Osteoblast (primary cell): ENCODE data around the gene RAI14. TPM values are rescaled to one million over a fixed set of nuclear protein-coding genes. Genes with fewer than 3 reads are reported as not detected.

Source experiments
- DNase-seq: peaks from one replicate; pipeline ENCODE4 v3.0.0; 2011; ENCODE audit warnings: low spot score, mixed read lengths; ENCODE audit not compliant: insufficient read length; ENCODE audit errors: missing footprints
- H2AFZ ChIP-seq: 2 replicates; pipeline ENCODE4 v1.6.0; 2011; ENCODE audit warnings: mild to moderate bottlenecking, low read length
- H3K27ac ChIP-seq: 2 replicates; pipeline ENCODE4 v1.5.1; 2011; ENCODE audit warnings: mild to moderate bottlenecking, low read depth, low read length, moderate library complexity
- H3K27me3 ChIP-seq: 2 replicates; pipeline ENCODE4 v1.6.0; 2012; ENCODE audit warnings: mild to moderate bottlenecking, control low read depth, inconsistent platforms, low read length, moderate library complexity; ENCODE audit not compliant: insufficient read depth
- H3K36me3 ChIP-seq: 2 replicates; pipeline ENCODE4 v1.5.1; 2011; ENCODE audit warnings: mild to moderate bottlenecking, low read length, control low read depth, moderate library complexity; ENCODE audit not compliant: insufficient read depth
- H3K4me1 ChIP-seq: 2 replicates; pipeline ENCODE4 v1.5.1; 2011; ENCODE audit warnings: mild to moderate bottlenecking, low read length, control low read depth, moderate library complexity; ENCODE audit not compliant: insufficient read depth
- H3K4me2 ChIP-seq: 2 replicates; pipeline ENCODE4 v1.6.0; 2011; ENCODE audit warnings: mild to moderate bottlenecking, low read length; ENCODE audit not compliant: insufficient read depth
- H3K4me3 ChIP-seq: fragments of 200-600 bp; sonication (generic); 3 replicates; pipeline ENCODE4 v1.5.1; 2012; ENCODE audit warnings: mild to moderate bottlenecking, low read length, inconsistent platforms; ENCODE audit not compliant: insufficient read depth
- H3K79me2 ChIP-seq: 2 replicates; pipeline ENCODE4 v1.6.0; 2012; ENCODE audit warnings: mild to moderate bottlenecking, low read length, control low read depth, inconsistent platforms; ENCODE audit not compliant: insufficient read depth
- H3K9me3 ChIP-seq: 2 replicates; pipeline ENCODE4 v1.5.1; 2011; ENCODE audit warnings: low read depth, low read length, control low read depth
- H4K20me1 ChIP-seq: 2 replicates; pipeline ENCODE4 v1.6.0; 2012; ENCODE audit warnings: mild to moderate bottlenecking, low read length, control low read depth; ENCODE audit not compliant: insufficient read depth
- total RNA-seq: library from RNA; depleted of rRNA; stranded (reverse); fragments of >200 nt; gene quantifications from 2 replicates; pipeline ENCODE4 v1.2.3, GENCODE V29; 2012
- TF ChIP-seq, protein P1 (sequence below): IDR thresholded peaks from 2 replicates; pipeline ENCODE4 v1.5.1; 2011; ENCODE audit warnings: mild to moderate bottlenecking, low read depth, low read length, moderate library complexity; ENCODE audit errors: extremely low read depth

Gene RAI14
- total RNA-seq, 1 donor, result 149 TPM

DNA sequence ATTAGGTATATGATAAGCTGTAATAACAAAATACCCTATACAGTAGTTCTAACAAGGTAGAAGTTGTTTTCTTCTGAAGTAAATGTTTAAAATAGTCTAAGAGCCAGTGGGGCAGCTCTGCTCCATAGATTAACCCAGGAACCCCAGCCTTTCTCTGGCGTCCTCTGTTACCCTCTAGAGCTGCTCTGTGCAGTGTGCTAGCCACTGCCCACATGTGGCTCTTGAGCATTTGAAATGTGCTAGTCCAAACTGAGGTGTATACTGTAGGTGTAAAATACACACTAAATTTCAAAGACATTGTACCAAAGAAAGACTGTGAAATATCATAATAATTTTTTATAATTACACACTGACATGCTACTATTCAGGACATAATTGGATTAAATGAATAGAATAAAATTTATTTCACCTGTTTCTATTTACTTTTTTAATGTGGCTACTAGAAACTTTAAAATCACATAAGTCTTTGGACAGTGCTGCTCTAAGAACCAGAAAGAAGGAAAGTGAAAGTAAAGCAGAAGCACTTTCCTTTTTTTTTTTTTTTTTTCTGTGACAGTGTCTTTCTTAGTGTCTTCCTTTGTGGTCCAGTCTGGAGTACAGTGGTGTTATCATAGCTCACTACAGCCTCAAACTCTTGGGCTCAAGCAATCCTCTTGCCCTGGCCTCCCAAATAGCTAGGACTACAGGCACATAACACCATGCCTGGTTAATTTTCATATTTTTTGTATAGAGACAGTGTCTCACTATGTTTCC lies 39.3 kb downstream of the RAI14 start:
- peak overlapping the region; percentile 54 for H3K4me2 ChIP-seq
- H3K27ac ChIP-seq, result peak overlapping the region; percentile 68
- H3K36me3 ChIP-seq, result peaks cover 49% of the 10 kb centered on the region
- peaks cover 92% of the 10 kb centered on the region for H3K79me2 ChIP-seq
- DNase-seq, result no peak
- no peaks in the 10 kb centered on the region for H3K9me3 ChIP-seq
- no peaks in the 10 kb centered on the region for H3K27me3 ChIP-seq
- H2AFZ ChIP-seq, result no peak overlapping the region
- H3K4me1 ChIP-seq, result peaks cover 40% of the 10 kb centered on the region
- H4K20me1 ChIP-seq, result peaks cover 6% of the 10 kb centered on the region
- no peak overlapping the region for H3K4me3 ChIP-seq
- TF ChIP-seq, protein P1, sequence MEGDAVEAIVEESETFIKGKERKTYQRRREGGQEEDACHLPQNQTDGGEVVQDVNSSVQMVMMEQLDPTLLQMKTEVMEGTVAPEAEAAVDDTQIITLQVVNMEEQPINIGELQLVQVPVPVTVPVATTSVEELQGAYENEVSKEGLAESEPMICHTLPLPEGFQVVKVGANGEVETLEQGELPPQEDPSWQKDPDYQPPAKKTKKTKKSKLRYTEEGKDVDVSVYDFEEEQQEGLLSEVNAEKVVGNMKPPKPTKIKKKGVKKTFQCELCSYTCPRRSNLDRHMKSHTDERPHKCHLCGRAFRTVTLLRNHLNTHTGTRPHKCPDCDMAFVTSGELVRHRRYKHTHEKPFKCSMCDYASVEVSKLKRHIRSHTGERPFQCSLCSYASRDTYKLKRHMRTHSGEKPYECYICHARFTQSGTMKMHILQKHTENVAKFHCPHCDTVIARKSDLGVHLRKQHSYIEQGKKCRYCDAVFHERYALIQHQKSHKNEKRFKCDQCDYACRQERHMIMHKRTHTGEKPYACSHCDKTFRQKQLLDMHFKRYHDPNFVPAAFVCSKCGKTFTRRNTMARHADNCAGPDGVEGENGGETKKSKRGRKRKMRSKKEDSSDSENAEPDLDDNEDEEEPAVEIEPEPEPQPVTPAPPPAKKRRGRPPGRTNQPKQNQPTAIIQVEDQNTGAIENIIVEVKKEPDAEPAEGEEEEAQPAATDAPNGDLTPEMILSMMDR, result no peak

DNA sequence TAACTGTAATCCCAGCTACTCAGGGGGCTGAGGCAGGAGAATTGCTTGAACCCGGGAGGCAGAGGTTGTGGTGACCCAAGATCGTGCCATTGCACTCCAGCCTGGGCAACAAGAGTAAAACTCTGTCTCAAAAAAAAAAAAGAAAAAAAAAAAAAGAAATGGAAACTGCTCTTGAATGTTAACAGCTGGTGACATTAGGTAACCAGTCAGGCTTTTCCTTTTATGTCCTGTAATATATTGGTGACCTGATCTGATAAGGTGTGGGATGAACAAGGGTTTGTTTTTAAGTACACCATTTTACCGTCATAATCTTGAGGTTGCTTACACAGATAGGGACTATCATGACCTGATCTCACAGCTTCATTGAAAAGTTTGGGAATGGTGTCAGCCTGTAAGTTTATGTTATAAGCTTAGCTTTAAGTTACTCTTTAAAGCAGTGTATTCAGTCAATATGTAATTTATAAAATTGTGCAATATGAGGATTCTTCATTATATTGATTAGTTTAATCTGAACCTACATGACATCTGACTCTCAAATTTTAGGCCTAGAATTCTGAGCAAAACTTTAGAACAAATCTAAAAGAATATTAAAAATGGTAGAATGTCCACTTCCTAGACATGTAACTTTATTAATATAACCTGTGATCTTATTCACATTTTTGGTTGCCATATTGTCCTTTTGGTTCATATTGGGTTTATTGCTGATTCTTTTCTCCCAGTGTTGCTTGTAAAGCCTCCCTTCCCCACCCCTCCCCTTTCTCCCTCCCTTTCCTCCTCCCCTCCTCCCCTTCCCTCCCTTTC lies 41.4 kb downstream of the RAI14 start:
- peaks cover 28% of the 10 kb centered on the region for H3K4me1 ChIP-seq
- TF ChIP-seq, protein P1, result no peak
- H3K79me2 ChIP-seq, result peaks cover 94% of the 10 kb centered on the region
- H2AFZ ChIP-seq, result no peak overlapping the region
- H3K27ac ChIP-seq, result no peak overlapping the region
- no peak for DNase-seq
- no peaks in the 10 kb centered on the region for H3K27me3 ChIP-seq
- H4K20me1 ChIP-seq, result peaks cover 5% of the 10 kb centered on the region
- H3K4me2 ChIP-seq, result no peak overlapping the region
- peaks cover 50% of the 10 kb centered on the region for H3K36me3 ChIP-seq
- H3K4me3 ChIP-seq, result no peak overlapping the region
- no peaks in the 10 kb centered on the region for H3K9me3 ChIP-seq

- Histone ChIP-seq H3K4me3 (no peak overlapping the region), H3K9me3 (no peaks in the 10 kb centered on the region), H2AFZ (no peak overlapping the region), H3K4me1 (peaks cover 28% of the 10 kb centered on the region), H3K27ac (no peak overlapping the region), H3K4me2 (no peak overlapping the region), H3K36me3 (peaks cover 45% of the 10 kb centered on the region), H3K27me3 (no peaks in the 10 kb centered on the region), H3K79me2 (peaks cover 92% of the 10 kb centered on the region), H4K20me1 (peaks cover 5% of the 10 kb centered on the region)
- DNase-seq, result no peak
- TF ChIP-seq, protein P1, result no peak
These were observed 41.9 kb downstream of the RAI14 start for GRCh38 chr5:34698109-34698419.

GRCh38 chr5:34698754-34699153 lies 42.6 kb downstream of the RAI14 start:
- no peak overlapping the region for H3K4me2 ChIP-seq
- H3K27me3 ChIP-seq, result no peaks in the 10 kb centered on the region
- no peak overlapping the region for H3K4me3 ChIP-seq
- H3K79me2 ChIP-seq, result peaks cover 92% of the 10 kb centered on the region
- no peak overlapping the region for H2AFZ ChIP-seq
- TF ChIP-seq, protein P1, result no peak
- H4K20me1 ChIP-seq, result peaks cover 5% of the 10 kb centered on the region
- H3K27ac ChIP-seq, result no peak overlapping the region
- peaks cover 38% of the 10 kb centered on the region for H3K36me3 ChIP-seq
- H3K4me1 ChIP-seq, result peaks cover 22% of the 10 kb centered on the region
- no peak for DNase-seq
- H3K9me3 ChIP-seq, result no peaks in the 10 kb centered on the region
